Progenitor cell of endocrine pancreas (in vitro differentiated cells): ENCODE measurements around the gene EXOC2. TPM values are rescaled to one million over a fixed set of nuclear protein-coding genes. Genes with fewer than 3 reads are reported as not detected.

Experiments used
- DNase-seq: peaks from one replicate; pipeline ENCODE4 v3.0.0; 2021; ENCODE audit warnings: low spot score; ENCODE audit not compliant: unreplicated experiment
- H3K27ac Mint-ChIP-seq: 2 replicates; pipeline ENCODE4 v1.8.0; 2021; ENCODE audit warnings: mild to moderate bottlenecking, moderate library complexity, mixed read lengths
- H3K27me3 Mint-ChIP-seq: 2 replicates; pipeline ENCODE4 v1.8.0; 2021; ENCODE audit warnings: mixed read lengths
- H3K36me3 Mint-ChIP-seq: 2 replicates; pipeline ENCODE4 v1.8.0; 2022; ENCODE audit warnings: mixed read lengths; ENCODE audit not compliant: insufficient read depth
- H3K4me1 Mint-ChIP-seq: 2 replicates; pipeline ENCODE4 v1.8.0; 2021; ENCODE audit warnings: low read depth, mixed read lengths
- H3K4me3 Mint-ChIP-seq: 2 replicates; pipeline ENCODE4 v1.8.0; 2021; ENCODE audit warnings: low read depth, mild to moderate bottlenecking, moderate library complexity, mixed read lengths
- H3K9me3 Mint-ChIP-seq: 2 replicates; pipeline ENCODE4 v1.8.0; 2021; ENCODE audit warnings: low read depth, mixed read lengths
- total RNA-seq: library from RNA; stranded (reverse); gene quantifications from 2 replicates; pipeline ENCODE4 v1.2.1, GENCODE V29; 2021
- TF ChIP-seq, protein P1 (sequence below): fragments of 200-600 bp; sonication (generic); IDR thresholded peaks from one replicate; pipeline ENCODE4 v1.5.0; 2021; ENCODE audit warnings: antibody characterized with exemption, mild to moderate bottlenecking; ENCODE audit not compliant: unreplicated experiment

Gene EXOC2
- total RNA-seq, 1 donor from 2014 or later, result 24.4 TPM

DNA sequence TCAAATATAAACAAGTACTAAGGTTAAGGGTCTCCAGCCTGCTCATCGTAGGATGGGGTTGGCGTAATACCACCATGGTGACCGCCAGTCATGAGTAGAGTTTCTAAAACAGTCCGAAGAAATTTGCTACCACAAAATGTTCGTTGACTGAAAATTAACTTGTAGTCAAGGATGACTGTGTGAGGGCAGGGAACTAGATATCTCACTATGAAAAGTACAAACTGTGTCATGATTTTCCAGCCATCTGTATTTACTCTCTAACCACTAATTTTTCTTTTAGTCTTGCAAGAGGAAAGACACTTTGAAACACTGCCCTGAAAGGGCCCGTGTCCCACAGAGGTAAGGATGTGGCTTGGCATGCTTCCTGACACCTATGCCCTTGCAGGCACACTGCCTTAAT, 201.7 kb downstream of the EXOC2 start:
- Mint-ChIP-seq H3K36me3 (peaks cover 31% of the 10 kb centered on the region), H3K4me3 (no peak overlapping the region), H3K27ac (no peak overlapping the region), H3K4me1 (no peaks in the 10 kb centered on the region), H3K9me3 (peaks cover 7% of the 10 kb centered on the region), H3K27me3 (no peaks in the 10 kb centered on the region)
- no peak for DNase-seq
- TF ChIP-seq, protein P1, sequence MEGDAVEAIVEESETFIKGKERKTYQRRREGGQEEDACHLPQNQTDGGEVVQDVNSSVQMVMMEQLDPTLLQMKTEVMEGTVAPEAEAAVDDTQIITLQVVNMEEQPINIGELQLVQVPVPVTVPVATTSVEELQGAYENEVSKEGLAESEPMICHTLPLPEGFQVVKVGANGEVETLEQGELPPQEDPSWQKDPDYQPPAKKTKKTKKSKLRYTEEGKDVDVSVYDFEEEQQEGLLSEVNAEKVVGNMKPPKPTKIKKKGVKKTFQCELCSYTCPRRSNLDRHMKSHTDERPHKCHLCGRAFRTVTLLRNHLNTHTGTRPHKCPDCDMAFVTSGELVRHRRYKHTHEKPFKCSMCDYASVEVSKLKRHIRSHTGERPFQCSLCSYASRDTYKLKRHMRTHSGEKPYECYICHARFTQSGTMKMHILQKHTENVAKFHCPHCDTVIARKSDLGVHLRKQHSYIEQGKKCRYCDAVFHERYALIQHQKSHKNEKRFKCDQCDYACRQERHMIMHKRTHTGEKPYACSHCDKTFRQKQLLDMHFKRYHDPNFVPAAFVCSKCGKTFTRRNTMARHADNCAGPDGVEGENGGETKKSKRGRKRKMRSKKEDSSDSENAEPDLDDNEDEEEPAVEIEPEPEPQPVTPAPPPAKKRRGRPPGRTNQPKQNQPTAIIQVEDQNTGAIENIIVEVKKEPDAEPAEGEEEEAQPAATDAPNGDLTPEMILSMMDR, result no peak

DNA sequence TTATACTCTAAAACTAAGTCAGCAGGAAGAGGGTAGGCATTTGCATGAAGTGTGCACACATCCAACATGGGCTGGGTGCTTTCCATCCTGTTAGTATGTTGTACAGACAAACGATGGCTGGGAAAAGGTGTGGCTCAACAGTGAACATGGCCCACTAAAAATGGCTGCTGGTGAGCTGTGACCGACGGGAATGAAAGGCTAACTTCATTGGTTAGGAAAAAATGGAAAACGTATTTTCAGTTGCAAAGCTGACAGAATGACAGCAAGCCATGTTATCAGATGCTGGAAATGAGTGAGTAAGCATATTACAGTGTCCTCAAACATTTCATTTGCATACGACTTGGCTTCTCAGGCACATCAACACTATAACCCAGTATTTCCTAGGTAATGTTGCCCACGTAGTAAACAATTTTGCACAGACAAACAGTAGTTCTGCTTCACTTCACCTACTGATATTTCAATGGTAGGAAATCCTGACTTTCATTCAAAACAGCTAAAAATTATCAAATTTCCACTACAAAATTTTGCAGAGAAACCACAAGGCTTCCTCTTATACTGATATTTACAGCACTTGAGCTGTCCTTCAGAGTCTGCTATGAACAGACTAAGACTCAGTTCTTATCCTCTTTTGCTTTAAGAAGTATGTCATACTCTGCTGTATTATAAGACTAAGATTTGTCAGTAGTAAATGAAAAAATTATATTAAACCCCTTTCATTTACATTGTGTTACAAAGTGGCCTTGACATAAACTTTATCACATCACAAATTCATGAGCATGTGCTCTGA, 202.5 kb downstream of the EXOC2 start:
- peaks cover 7% of the 10 kb centered on the region for H3K9me3 Mint-ChIP-seq
- H3K4me3 Mint-ChIP-seq, result no peak overlapping the region
- no peak for DNase-seq
- TF ChIP-seq, protein P1, result no peak
- no peaks in the 10 kb centered on the region for H3K4me1 Mint-ChIP-seq
- no peak overlapping the region for H3K27ac Mint-ChIP-seq
- no peaks in the 10 kb centered on the region for H3K27me3 Mint-ChIP-seq
- peaks cover 30% of the 10 kb centered on the region for H3K36me3 Mint-ChIP-seq

DNA sequence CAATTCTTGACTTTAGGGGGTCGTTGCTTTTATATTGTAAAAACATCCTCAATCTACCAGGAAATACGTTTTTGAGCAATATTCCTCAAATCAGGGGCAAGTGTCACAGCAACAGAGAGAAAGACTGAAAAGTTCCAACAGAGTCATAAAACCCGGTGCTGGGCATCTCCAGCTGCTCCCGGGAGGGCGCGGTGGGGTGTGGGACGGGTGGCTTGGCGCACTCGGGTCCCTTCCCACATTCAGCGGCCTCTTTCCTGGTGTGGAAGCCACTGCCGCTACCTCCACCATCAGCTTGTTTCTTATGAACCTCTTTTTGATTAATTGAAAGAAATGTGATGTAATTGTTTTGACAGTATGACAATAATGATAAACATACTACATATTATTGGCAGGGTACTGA, 203.2 kb downstream of the EXOC2 start:
- Mint-ChIP-seq H3K4me3 (no peak overlapping the region), H3K9me3 (peaks cover 7% of the 10 kb centered on the region), H3K27ac (no peak overlapping the region), H3K36me3 (peaks cover 30% of the 10 kb centered on the region), H3K27me3 (no peaks in the 10 kb centered on the region), H3K4me1 (no peaks in the 10 kb centered on the region)
- TF ChIP-seq, protein P1, result no peak
- no peak for DNase-seq

DNA sequence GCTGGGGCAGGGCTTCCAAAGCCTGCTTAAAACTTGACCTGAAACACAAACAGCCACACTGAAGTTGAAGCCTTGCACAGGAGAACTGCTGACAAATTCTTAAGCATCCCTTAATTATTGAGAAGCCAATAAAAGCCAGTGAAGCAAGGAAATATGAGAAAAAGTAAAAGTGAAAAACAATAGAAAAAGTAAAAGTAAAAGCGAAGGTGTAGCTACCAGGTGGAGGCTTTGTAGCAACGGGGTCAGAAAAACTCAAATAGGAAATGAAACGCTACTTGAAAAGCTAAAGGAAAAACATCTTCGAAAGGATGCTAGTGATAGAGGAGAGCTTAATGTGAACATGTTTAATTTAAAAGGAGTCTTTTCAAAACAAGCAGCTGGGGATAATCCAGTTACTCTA, 203.9 kb downstream of the EXOC2 start:
- TF ChIP-seq, protein P1, result no peak
- no peak overlapping the region for H3K27ac Mint-ChIP-seq
- peaks cover 35% of the 10 kb centered on the region for H3K36me3 Mint-ChIP-seq
- H3K4me3 Mint-ChIP-seq, result no peak overlapping the region
- H3K9me3 Mint-ChIP-seq, result peaks cover 7% of the 10 kb centered on the region
- DNase-seq, result no peak
- no peaks in the 10 kb centered on the region for H3K27me3 Mint-ChIP-seq
- no peaks in the 10 kb centered on the region for H3K4me1 Mint-ChIP-seq

DNA sequence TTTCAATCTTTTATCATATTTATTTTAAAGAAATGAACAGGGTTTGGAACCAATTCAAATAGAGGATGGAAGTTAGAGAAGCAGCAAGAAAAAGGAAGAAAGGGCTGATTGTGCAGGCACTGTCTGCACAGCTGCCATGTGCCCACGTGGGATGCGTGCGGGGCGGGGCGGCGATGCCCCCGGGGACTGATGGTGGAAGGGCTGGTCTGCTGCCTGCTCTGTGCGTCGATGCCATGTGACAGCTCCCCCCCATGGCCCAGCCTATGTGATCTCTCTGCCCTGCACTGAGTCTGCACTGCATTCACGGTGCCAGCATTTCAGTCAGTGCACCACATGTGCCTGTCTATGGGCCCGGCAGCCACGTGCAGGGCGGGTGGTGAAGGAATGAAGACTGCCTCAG, 205.0 kb downstream of the EXOC2 start:
- DNase-seq, result no peak
- H3K4me1 Mint-ChIP-seq, result no peaks in the 10 kb centered on the region
- no peaks in the 10 kb centered on the region for H3K27me3 Mint-ChIP-seq
- TF ChIP-seq, protein P1, result no peak
- H3K4me3 Mint-ChIP-seq, result no peak overlapping the region
- peaks cover 37% of the 10 kb centered on the region for H3K36me3 Mint-ChIP-seq
- H3K9me3 Mint-ChIP-seq, result peaks cover 11% of the 10 kb centered on the region
- H3K27ac Mint-ChIP-seq, result no peak overlapping the region
